HG02623 (cell line): Measurements from ENCODE around the gene THBS1.

ENCODE experiments used
- ATAC-seq: cut with Tn5 transposase; IDR thresholded peaks from one replicate; pipeline ENCODE4 v1.9.1; 2021; ENCODE audit warnings: moderate library complexity; ENCODE audit not compliant: unreplicated experiment

THBS1 gene

GRCh38 chr15:39580485-39581241, at the start of gene THBS1:
TSS of gene THBS1 (plus strand) at chr15:39581079. CDS start at chr15:39581858, 779 bp downstream.
- peak; percentile 14 for ATAC-seq

- no peak for ATAC-seq
Measured at GRCh38 chr15:39534996-39535395, 45.9 kb upstream of the THBS1 start.

- no peak for ATAC-seq
Measured at GRCh38 chr15:39535466-39535865, 45.4 kb upstream of the THBS1 start.

GRCh38 chr15:39538936-39539335, 41.9 kb upstream of the THBS1 start:
- no peak for ATAC-seq

GRCh38 chr15:39539466-39539865, 41.4 kb upstream of the THBS1 start:
- no peak for ATAC-seq

- no peak for ATAC-seq
Measured at GRCh38 chr15:39539973-39540558, 40.8 kb upstream of the THBS1 start.

- ATAC-seq = no peak
Measured at GRCh38 chr15:39542385-39543065, 38.4 kb upstream of the THBS1 start.

- ATAC-seq = no peak
Measured at GRCh38 chr15:39543651-39544050, 37.2 kb upstream of the THBS1 start.

GRCh38 chr15:39546842-39547241, 34.0 kb upstream of the THBS1 start:
- no peak for ATAC-seq

GRCh38 chr15:39548561-39548960, 32.3 kb upstream of the THBS1 start:
- no peak for ATAC-seq

GRCh38 chr15:39549912-39550311, 31.0 kb upstream of the THBS1 start:
- ATAC-seq = no peak

GRCh38 chr15:39551476-39551875, 29.4 kb upstream of the THBS1 start:
- ATAC-seq = no peak

GRCh38 chr15:39552556-39552955, 28.3 kb upstream of the THBS1 start:
- no peak for ATAC-seq

- peak; percentile 48 for ATAC-seq
Measured at GRCh38 chr15:39553947-39554693, 26.8 kb upstream of the THBS1 start.

- peak; percentile 43 for ATAC-seq
Measured at GRCh38 chr15:39554746-39555387, 26.0 kb upstream of the THBS1 start.

- ATAC-seq = no peak
Measured at GRCh38 chr15:39555885-39556284, 25.0 kb upstream of the THBS1 start.

- no peak for ATAC-seq
Measured at GRCh38 chr15:39556461-39556860, 24.4 kb upstream of the THBS1 start.

GRCh38 chr15:39558421-39558820, 22.5 kb upstream of the THBS1 start:
- no peak for ATAC-seq

- ATAC-seq = no peak
Measured at GRCh38 chr15:39564972-39565665, 15.8 kb upstream of the THBS1 start.

- no peak for ATAC-seq
Measured at GRCh38 chr15:39565851-39566250, 15.0 kb upstream of the THBS1 start.
